ENCODE measurements around the gene GOLGA3.

The GOLGA3 gene

GRCh38 chr12:132748319-132748718, 80.3 kb downstream of the GOLGA3 start:
- no peaks in the 10 kb centered on the region for H3K27me3 Mint-ChIP-seq
- CTCF ChIA-PET: no interaction called here
- peaks cover 2% of the 10 kb centered on the region for H3K4me1 Mint-ChIP-seq
- H3K27ac Mint-ChIP-seq: no peak overlapping the region
- no peak for DNase-seq
- peaks cover 58% of the 10 kb centered on the region for H3K36me3 Mint-ChIP-seq
- no peak overlapping the region for H3K4me3 Mint-ChIP-seq
- H3K9me3 Mint-ChIP-seq: no peaks in the 10 kb centered on the region

- CTCF ChIA-PET: no interaction called here
- Mint-ChIP-seq H3K36me3 (peaks cover 59% of the 10 kb centered on the region), H3K4me1 (peaks cover 2% of the 10 kb centered on the region), H3K27me3 (no peaks in the 10 kb centered on the region), H3K4me3 (no peak overlapping the region), H3K27ac (no peak overlapping the region), H3K9me3 (no peaks in the 10 kb centered on the region)
- no peak for DNase-seq
Measured at GRCh38 chr12:132747896-132748295, 80.8 kb downstream of the GOLGA3 start.

GRCh38 chr12:132747395-132747794, 81.3 kb downstream of the GOLGA3 start:
- Mint-ChIP-seq H3K4me3 (no peak overlapping the region), H3K27me3 (no peaks in the 10 kb centered on the region), H3K4me1 (peaks cover 5% of the 10 kb centered on the region), H3K36me3 (peaks cover 62% of the 10 kb centered on the region), H3K9me3 (no peaks in the 10 kb centered on the region), H3K27ac (no peak overlapping the region)
- CTCF ChIA-PET: no interaction called here
- DNase-seq: no peak

GRCh38 chr12:132746613-132747012, 82.1 kb downstream of the GOLGA3 start:
- CTCF ChIA-PET: no interaction called here
- H3K4me3 Mint-ChIP-seq: no peak overlapping the region
- peaks cover 67% of the 10 kb centered on the region for H3K36me3 Mint-ChIP-seq
- H3K27me3 Mint-ChIP-seq: no peaks in the 10 kb centered on the region
- no peak for DNase-seq
- no peaks in the 10 kb centered on the region for H3K9me3 Mint-ChIP-seq
- H3K4me1 Mint-ChIP-seq: peaks cover 5% of the 10 kb centered on the region
- H3K27ac Mint-ChIP-seq: no peak overlapping the region

GRCh38 chr12:132743831-132744230, 84.8 kb downstream of the GOLGA3 start:
- CTCF ChIA-PET: interaction anchor here (0.9 kb wide), 1 partner anchor 25 kb away, joined by 3 read pairs; no protein-coding TSS in a partner anchor
- DNase-seq: no peak
- Mint-ChIP-seq H3K4me1 (peaks cover 5% of the 10 kb centered on the region), H3K27me3 (no peaks in the 10 kb centered on the region), H3K9me3 (no peaks in the 10 kb centered on the region), H3K36me3 (peaks cover 78% of the 10 kb centered on the region), H3K27ac (no peak overlapping the region), H3K4me3 (no peak overlapping the region)

GRCh38 chr12:132741620-132742019, 87.0 kb downstream of the GOLGA3 start:
- CTCF ChIA-PET: interaction anchor here (1.2 kb wide), 1 partner anchor 11 kb away, joined by 3 read pairs; no protein-coding TSS in a partner anchor
- Mint-ChIP-seq H3K4me1 (peaks cover 5% of the 10 kb centered on the region), H3K9me3 (no peaks in the 10 kb centered on the region)

GRCh38 chr12:132740652-132741051, 88.0 kb downstream of the GOLGA3 start:
- H3K36me3 Mint-ChIP-seq: peaks cover 69% of the 10 kb centered on the region
- H3K4me3 Mint-ChIP-seq: no peak overlapping the region
- DNase-seq: no peak
- CTCF ChIA-PET: interaction anchor here (1.2 kb wide), 1 partner anchor 10 kb away, joined by 3 read pairs; no protein-coding TSS in a partner anchor
- H3K27ac Mint-ChIP-seq: no peak overlapping the region
- no peaks in the 10 kb centered on the region for H3K27me3 Mint-ChIP-seq
- peaks cover 5% of the 10 kb centered on the region for H3K4me1 Mint-ChIP-seq
- no peaks in the 10 kb centered on the region for H3K9me3 Mint-ChIP-seq

More at GRCh38 chr12:132741620-132742019, 87.0 kb downstream of the GOLGA3 start:
- Mint-ChIP-seq H3K27ac (no peak overlapping the region), H3K4me3 (no peak overlapping the region), H3K36me3 (peaks cover 69% of the 10 kb centered on the region), H3K27me3 (no peaks in the 10 kb centered on the region)
- no peak for DNase-seq

GRCh38 chr12:132740313-132740646, 88.4 kb downstream of the GOLGA3 start:
- Mint-ChIP-seq H3K36me3 (peaks cover 71% of the 10 kb centered on the region), H3K4me1 (peaks cover 5% of the 10 kb centered on the region), H3K9me3 (no peaks in the 10 kb centered on the region), H3K27ac (no peak overlapping the region), H3K27me3 (no peaks in the 10 kb centered on the region), H3K4me3 (no peak overlapping the region)
- DNase-seq: no peak
- CTCF ChIA-PET: no interaction called here

- no peaks in the 10 kb centered on the region for H3K27me3 Mint-ChIP-seq
- no peak overlapping the region for H3K4me3 Mint-ChIP-seq
- DNase-seq: no peak
- H3K36me3 Mint-ChIP-seq: peaks cover 70% of the 10 kb centered on the region
- no peaks in the 10 kb centered on the region for H3K9me3 Mint-ChIP-seq
- no peak overlapping the region for H3K27ac Mint-ChIP-seq
- H3K4me1 Mint-ChIP-seq: peaks cover 5% of the 10 kb centered on the region
- CTCF ChIA-PET: no interaction called here
Measured at GRCh38 chr12:132739600-132740312, 88.9 kb downstream of the GOLGA3 start.

- Mint-ChIP-seq H3K27ac (no peak overlapping the region), H3K27me3 (no peaks in the 10 kb centered on the region), H3K4me1 (no peaks in the 10 kb centered on the region), H3K9me3 (no peaks in the 10 kb centered on the region), H3K4me3 (no peak overlapping the region), H3K36me3 (peaks cover 71% of the 10 kb centered on the region)
- CTCF ChIA-PET: no interaction called here
- DNase-seq: no peak
Measured at GRCh38 chr12:132736913-132737312, 91.8 kb downstream of the GOLGA3 start.

- H3K4me1 Mint-ChIP-seq: no peaks in the 10 kb centered on the region
- H3K27ac Mint-ChIP-seq: no peak overlapping the region
- peaks cover 73% of the 10 kb centered on the region for H3K36me3 Mint-ChIP-seq
- no peak overlapping the region for H3K4me3 Mint-ChIP-seq
- H3K27me3 Mint-ChIP-seq: no peaks in the 10 kb centered on the region
- DNase-seq: no peak
- CTCF ChIA-PET: no interaction called here
- H3K9me3 Mint-ChIP-seq: no peaks in the 10 kb centered on the region
Measured at GRCh38 chr12:132736378-132736777, 92.3 kb downstream of the GOLGA3 start.

GRCh38 chr12:132735496-132735895, 93.2 kb downstream of the GOLGA3 start:
- Mint-ChIP-seq H3K36me3 (peaks cover 71% of the 10 kb centered on the region), H3K9me3 (no peaks in the 10 kb centered on the region), H3K4me3 (no peak overlapping the region), H3K27me3 (no peaks in the 10 kb centered on the region), H3K27ac (no peak overlapping the region), H3K4me1 (no peaks in the 10 kb centered on the region)
- CTCF ChIA-PET: no interaction called here
- no peak for DNase-seq

- no peaks in the 10 kb centered on the region for H3K27me3 Mint-ChIP-seq
- no peaks in the 10 kb centered on the region for H3K4me1 Mint-ChIP-seq
- H3K9me3 Mint-ChIP-seq: peaks cover 2% of the 10 kb centered on the region
- DNase-seq: no peak
- H3K36me3 Mint-ChIP-seq: peaks cover 72% of the 10 kb centered on the region
- CTCF ChIA-PET: no interaction called here
- H3K4me3 Mint-ChIP-seq: no peak overlapping the region
- H3K27ac Mint-ChIP-seq: no peak overlapping the region
Measured at GRCh38 chr12:132734206-132734605, 94.5 kb downstream of the GOLGA3 start.

- Mint-ChIP-seq H3K27ac (no peak overlapping the region), H3K36me3 (peaks cover 80% of the 10 kb centered on the region), H3K27me3 (no peaks in the 10 kb centered on the region), H3K4me1 (no peaks in the 10 kb centered on the region), H3K4me3 (no peak overlapping the region), H3K9me3 (peaks cover 2% of the 10 kb centered on the region)
- CTCF ChIA-PET: interaction anchor here (0.6 kb wide), 1 partner anchor 22 kb away, joined by 3 read pairs; no protein-coding TSS in a partner anchor
- no peak for DNase-seq
Measured at GRCh38 chr12:132731574-132731973, 97.1 kb downstream of the GOLGA3 start.

GRCh38 chr12:132730353-132730752, 98.3 kb downstream of the GOLGA3 start:
- Mint-ChIP-seq H3K36me3 (peaks cover 83% of the 10 kb centered on the region), H3K4me3 (no peak overlapping the region), H3K9me3 (peaks cover 2% of the 10 kb centered on the region), H3K27ac (no peak overlapping the region), H3K4me1 (no peaks in the 10 kb centered on the region), H3K27me3 (no peaks in the 10 kb centered on the region)
- DNase-seq: no peak
- CTCF ChIA-PET: interaction anchor here (1.0 kb wide), 1 partner anchor 11 kb away, joined by 3 read pairs; no protein-coding TSS in a partner anchor
